Measurements from ENCODE around the gene LTBP3. TPM values are rescaled to one million over a fixed set of nuclear protein-coding genes. Genes with fewer than 3 reads are reported as not detected.

LTBP3 gene
- total RNA-seq, 1 donor from 2014 or later: 25.0 TPM

GRCh38 chr11:65548395-65548794, 9.8 kb downstream of the LTBP3 start:
- Mint-ChIP-seq H3K4me1 (peaks cover 62% of the 10 kb centered on the region), H3K9me3 (no peaks in the 10 kb centered on the region), H3K27ac (peak overlapping the region; percentile 60), H3K4me3 (no peak overlapping the region), H3K27me3 (no peaks in the 10 kb centered on the region), H3K36me3 (ENCODE audit: low read depth) (no peaks in the 10 kb centered on the region)
- CTCF ChIA-PET: interaction anchor here (1.2 kb wide), 1 partner anchor 8 kb away, joined by 5 read pairs; no protein-coding TSS in a partner anchor
- intact Hi-C loops (cut with micrococcal nuclease): no loop called here
- ATAC-seq (ENCODE audit: low read depth): no peak
- no peak for DNase-seq
- POLR2A ChIA-PET: interaction anchor here (0.6 to 1.8 kb wide), 4 partner anchors 8 to 42 kb away, joined by 3 to 7 read pairs (median 5); no protein-coding TSS in a partner anchor
- TF ChIP-seq, protein P1, sequence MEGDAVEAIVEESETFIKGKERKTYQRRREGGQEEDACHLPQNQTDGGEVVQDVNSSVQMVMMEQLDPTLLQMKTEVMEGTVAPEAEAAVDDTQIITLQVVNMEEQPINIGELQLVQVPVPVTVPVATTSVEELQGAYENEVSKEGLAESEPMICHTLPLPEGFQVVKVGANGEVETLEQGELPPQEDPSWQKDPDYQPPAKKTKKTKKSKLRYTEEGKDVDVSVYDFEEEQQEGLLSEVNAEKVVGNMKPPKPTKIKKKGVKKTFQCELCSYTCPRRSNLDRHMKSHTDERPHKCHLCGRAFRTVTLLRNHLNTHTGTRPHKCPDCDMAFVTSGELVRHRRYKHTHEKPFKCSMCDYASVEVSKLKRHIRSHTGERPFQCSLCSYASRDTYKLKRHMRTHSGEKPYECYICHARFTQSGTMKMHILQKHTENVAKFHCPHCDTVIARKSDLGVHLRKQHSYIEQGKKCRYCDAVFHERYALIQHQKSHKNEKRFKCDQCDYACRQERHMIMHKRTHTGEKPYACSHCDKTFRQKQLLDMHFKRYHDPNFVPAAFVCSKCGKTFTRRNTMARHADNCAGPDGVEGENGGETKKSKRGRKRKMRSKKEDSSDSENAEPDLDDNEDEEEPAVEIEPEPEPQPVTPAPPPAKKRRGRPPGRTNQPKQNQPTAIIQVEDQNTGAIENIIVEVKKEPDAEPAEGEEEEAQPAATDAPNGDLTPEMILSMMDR (IDR thresholded peaks at IDR 0.05): no peak

GRCh38 chr11:65547446-65548125, 10.6 kb downstream of the LTBP3 start:
- peaks cover 58% of the 10 kb centered on the region for H3K4me1 Mint-ChIP-seq
- CTCF ChIA-PET: interaction anchor here (3.1 kb wide), 1 partner anchor 42 kb away, joined by 13 read pairs; no protein-coding TSS in a partner anchor
- TF ChIP-seq, protein P1 (IDR thresholded peaks at IDR 0.05): no peak
- no peaks in the 10 kb centered on the region for H3K9me3 Mint-ChIP-seq
- peak overlapping the region; percentile 89 for H3K27ac Mint-ChIP-seq
- POLR2A ChIA-PET: interaction anchor here (1.1 to 2.4 kb wide), 7 partner anchors 10 to 122 kb away, joined by 4 to 13 read pairs (median 7); partner anchors contain the start of gene ZNRD2
- no peak overlapping the region for H3K4me3 Mint-ChIP-seq
- no peaks in the 10 kb centered on the region for H3K36me3 Mint-ChIP-seq (ENCODE audit: low read depth)
- no peak for ATAC-seq (ENCODE audit: low read depth)
- H3K27me3 Mint-ChIP-seq: no peaks in the 10 kb centered on the region
- no peak for DNase-seq
- intact Hi-C loops (cut with micrococcal nuclease): no loop called here

- H3K36me3 Mint-ChIP-seq (ENCODE audit: low read depth): no peaks in the 10 kb centered on the region
- DNase-seq (peak; percentile 99), ATAC-seq (ENCODE audit: low read depth) (peak; percentile 89)
- ChIA-PET POLR2A (interaction anchor here (0.6 to 2.4 kb wide), 26 partner anchors 9 to 425 kb away, joined by 3 to 17 read pairs (median 4); partner anchors contain the start of genes EHBP1L1, FAU, MALAT1 and MRPL49), CTCF (interaction anchor here (0.6 to 3.1 kb wide), 3 partner anchors 14 to 43 kb away, joined by 3 to 13 read pairs (median 3); no protein-coding TSS in a partner anchor)
- H3K27ac Mint-ChIP-seq: peak overlapping the region; percentile 89
- H3K27me3 Mint-ChIP-seq: no peaks in the 10 kb centered on the region
- TF ChIP-seq, protein P1 (IDR thresholded peaks at IDR 0.05): no peak
- intact Hi-C loops (cut with micrococcal nuclease): loop anchor here (1.0 kb wide), 2 partner anchors 12 to 24 kb away; partner anchors contain the start of genes LTBP3 and ZNRD2
- H3K4me1 Mint-ChIP-seq: peaks cover 54% of the 10 kb centered on the region
- H3K4me3 Mint-ChIP-seq: peak overlapping the region; percentile 85
- H3K9me3 Mint-ChIP-seq: no peaks in the 10 kb centered on the region
These were observed 11.8 kb downstream of the LTBP3 start for GRCh38 chr11:65546217-65546958.

GRCh38 chr11:65545853-65546216, 12.3 kb downstream of the LTBP3 start:
- ATAC-seq (ENCODE audit: low read depth): no peak
- intact Hi-C loops (cut with micrococcal nuclease): loop anchor here (1.0 kb wide), 2 partner anchors 12 to 24 kb away; partner anchors contain the start of genes LTBP3 and ZNRD2
- no peaks in the 10 kb centered on the region for H3K9me3 Mint-ChIP-seq

More at GRCh38 chr11:65545853-65546216, 12.3 kb downstream of the LTBP3 start:
- ChIA-PET CTCF (interaction anchor here (3.1 kb wide), 1 partner anchor 43 kb away, joined by 13 read pairs; no protein-coding TSS in a partner anchor), POLR2A (interaction anchor here (0.6 to 2.4 kb wide), 9 partner anchors 9 to 166 kb away, joined by 3 to 17 read pairs (median 9); partner anchors contain the start of genes EHBP1L1, MALAT1 and PCNX3)
- Mint-ChIP-seq H3K4me3 (peak overlapping the region; percentile 85), H3K4me1 (peaks cover 55% of the 10 kb centered on the region), H3K27me3 (no peaks in the 10 kb centered on the region), H3K27ac (peak overlapping the region; percentile 82), H3K36me3 (ENCODE audit: low read depth) (no peaks in the 10 kb centered on the region)
- no peak for DNase-seq
- TF ChIP-seq, protein P1 (IDR thresholded peaks at IDR 0.05): no peak

Data from activated B cell treated with CpG ODN at 0.5 μM for 24 hours (primary cell).